ENCODE data around the gene LYSMD3.

The LYSMD3 gene

DNA sequence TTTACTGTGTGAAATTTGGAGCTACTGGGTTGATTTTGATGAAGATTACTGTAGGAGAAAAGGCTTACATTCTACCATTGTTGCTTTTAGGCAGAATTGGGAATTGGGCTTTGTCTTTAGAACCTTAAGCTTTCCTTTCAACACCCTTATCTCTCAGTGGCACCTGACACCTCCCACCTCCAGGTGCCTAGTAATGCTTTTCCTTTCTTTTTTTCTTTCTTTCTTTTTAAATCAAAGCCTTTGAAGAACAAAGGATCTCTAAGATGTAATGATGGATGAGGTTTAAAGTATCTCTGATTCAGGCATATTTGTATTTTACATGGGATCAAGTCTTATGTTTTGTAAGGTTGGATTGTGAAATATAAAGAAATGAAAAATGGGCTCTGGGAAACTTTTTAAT is 26.3 kb upstream of the LYSMD3 start:
- Histone ChIP-seq H3K9me3 (ENCODE audit: control insufficient read depth, low read length) (no peaks in the 10 kb centered on the region), H3K9ac (no peak overlapping the region), H3K27me3 (ENCODE audit: control insufficient read depth, insufficient read depth, low read length) (no peaks in the 10 kb centered on the region), H3K36me3 (ENCODE audit: control insufficient read depth, insufficient read depth, low read length) (no peaks in the 10 kb centered on the region), H3K27ac (no peak overlapping the region), H3K79me2 (no peaks in the 10 kb centered on the region), H2AFZ (no peak overlapping the region), H3K4me1 (no peaks in the 10 kb centered on the region), H3K4me2 (ENCODE audit: low read length) (no peak overlapping the region), H3K4me3 (ENCODE audit: low read depth, low read length) (no peak overlapping the region)
- TF ChIP-seq, protein P1, sequence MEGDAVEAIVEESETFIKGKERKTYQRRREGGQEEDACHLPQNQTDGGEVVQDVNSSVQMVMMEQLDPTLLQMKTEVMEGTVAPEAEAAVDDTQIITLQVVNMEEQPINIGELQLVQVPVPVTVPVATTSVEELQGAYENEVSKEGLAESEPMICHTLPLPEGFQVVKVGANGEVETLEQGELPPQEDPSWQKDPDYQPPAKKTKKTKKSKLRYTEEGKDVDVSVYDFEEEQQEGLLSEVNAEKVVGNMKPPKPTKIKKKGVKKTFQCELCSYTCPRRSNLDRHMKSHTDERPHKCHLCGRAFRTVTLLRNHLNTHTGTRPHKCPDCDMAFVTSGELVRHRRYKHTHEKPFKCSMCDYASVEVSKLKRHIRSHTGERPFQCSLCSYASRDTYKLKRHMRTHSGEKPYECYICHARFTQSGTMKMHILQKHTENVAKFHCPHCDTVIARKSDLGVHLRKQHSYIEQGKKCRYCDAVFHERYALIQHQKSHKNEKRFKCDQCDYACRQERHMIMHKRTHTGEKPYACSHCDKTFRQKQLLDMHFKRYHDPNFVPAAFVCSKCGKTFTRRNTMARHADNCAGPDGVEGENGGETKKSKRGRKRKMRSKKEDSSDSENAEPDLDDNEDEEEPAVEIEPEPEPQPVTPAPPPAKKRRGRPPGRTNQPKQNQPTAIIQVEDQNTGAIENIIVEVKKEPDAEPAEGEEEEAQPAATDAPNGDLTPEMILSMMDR (IDR thresholded peaks at IDR 0.05) = no peak

DNA sequence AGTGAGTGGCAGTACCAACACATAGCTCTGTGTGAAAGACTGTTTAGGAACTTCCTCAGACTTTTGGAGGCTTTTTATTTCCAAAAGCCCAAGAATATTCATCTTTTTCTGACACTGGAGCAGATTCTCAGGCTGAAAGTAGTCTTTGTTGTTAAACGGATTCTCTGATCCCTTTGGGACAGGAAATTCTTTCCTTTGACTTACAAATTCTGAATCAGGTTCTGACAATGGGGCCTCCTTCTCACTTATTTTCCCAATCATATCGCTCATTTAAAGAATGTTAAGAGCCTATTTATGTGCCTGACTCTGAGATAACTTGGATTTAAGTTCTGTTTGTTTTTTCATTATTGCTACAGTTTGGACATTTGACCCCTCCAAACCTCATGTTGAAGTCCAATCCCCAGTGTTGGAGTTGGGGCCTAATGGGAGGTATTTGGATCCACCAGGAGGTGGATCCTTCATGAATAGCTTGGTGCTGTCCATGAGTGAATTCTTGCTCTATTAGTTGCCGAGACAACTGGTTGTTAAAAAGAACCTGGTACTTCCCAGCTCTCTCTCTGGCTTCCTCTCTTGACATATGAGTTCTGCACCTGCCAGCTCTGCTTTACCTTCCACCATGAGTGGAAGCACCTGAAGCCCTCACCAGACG is 25.1 kb upstream of the LYSMD3 start:
- H3K36me3 ChIP-seq (ENCODE audit: control insufficient read depth, insufficient read depth, low read length) = no peaks in the 10 kb centered on the region
- no peak overlapping the region for H3K4me3 ChIP-seq (ENCODE audit: low read depth, low read length)
- no peaks in the 10 kb centered on the region for H3K27me3 ChIP-seq (ENCODE audit: control insufficient read depth, insufficient read depth, low read length)
- H3K27ac ChIP-seq = no peak overlapping the region
- H3K4me1 ChIP-seq = no peaks in the 10 kb centered on the region
- H2AFZ ChIP-seq = no peak overlapping the region
- H3K9ac ChIP-seq = no peak overlapping the region
- H3K4me2 ChIP-seq (ENCODE audit: low read length) = no peak overlapping the region
- TF ChIP-seq, protein P1 (IDR thresholded peaks at IDR 0.05) = no peak
- H3K79me2 ChIP-seq = no peaks in the 10 kb centered on the region
- H3K9me3 ChIP-seq (ENCODE audit: control insufficient read depth, low read length) = no peaks in the 10 kb centered on the region

DNA sequence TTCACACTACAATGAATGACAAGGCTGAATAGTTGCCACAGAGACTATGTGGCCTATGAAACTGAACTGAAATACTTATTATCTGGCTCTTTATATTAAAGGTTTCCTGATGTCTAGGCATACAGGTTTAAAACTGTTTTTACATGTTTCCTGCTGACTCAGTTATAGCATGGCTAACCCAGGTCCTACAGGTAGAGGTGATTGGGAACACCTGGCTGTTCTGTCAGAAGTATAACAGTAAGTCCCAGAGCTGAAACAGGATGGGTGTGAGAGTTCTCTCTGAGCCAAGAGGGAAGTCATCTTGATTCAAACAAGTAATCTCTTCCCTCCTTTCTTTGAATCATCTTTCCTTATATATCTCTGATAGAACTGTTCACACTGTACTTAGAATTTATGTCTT is 24.3 kb upstream of the LYSMD3 start:
- TF ChIP-seq, protein P1 (IDR thresholded peaks at IDR 0.05) = no peak
- Histone ChIP-seq H3K79me2 (no peaks in the 10 kb centered on the region), H3K9ac (no peak overlapping the region), H3K27me3 (ENCODE audit: control insufficient read depth, insufficient read depth, low read length) (no peaks in the 10 kb centered on the region), H2AFZ (no peak overlapping the region), H3K36me3 (ENCODE audit: control insufficient read depth, insufficient read depth, low read length) (no peaks in the 10 kb centered on the region), H3K4me2 (ENCODE audit: low read length) (no peak overlapping the region), H3K4me3 (ENCODE audit: low read depth, low read length) (no peak overlapping the region), H3K9me3 (ENCODE audit: control insufficient read depth, low read length) (no peaks in the 10 kb centered on the region), H3K4me1 (no peaks in the 10 kb centered on the region), H3K27ac (no peak overlapping the region)

DNA sequence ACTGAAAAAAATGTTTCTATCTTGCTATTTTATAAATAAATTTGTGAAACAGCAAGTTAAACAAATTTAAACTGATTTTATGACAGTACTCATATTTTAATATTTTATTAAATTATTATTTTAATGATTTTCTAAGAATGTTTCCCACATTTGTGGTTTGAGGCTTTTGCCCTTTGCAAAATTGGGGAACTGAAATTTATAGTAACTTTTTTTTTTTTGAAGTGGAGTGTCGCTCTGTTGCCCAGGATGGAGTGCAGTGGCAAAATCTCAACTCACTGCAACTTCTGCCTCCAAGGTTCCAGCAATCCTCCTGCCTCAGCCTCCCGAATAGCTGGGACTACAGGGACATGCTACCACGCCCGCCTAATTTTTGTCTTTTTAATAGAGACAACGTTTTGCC is 22.0 kb upstream of the LYSMD3 start:
- TF ChIP-seq, protein P1 (IDR thresholded peaks at IDR 0.05) = no peak
- no peaks in the 10 kb centered on the region for H3K27me3 ChIP-seq (ENCODE audit: control insufficient read depth, insufficient read depth, low read length)
- H2AFZ ChIP-seq = no peak overlapping the region

DNA sequence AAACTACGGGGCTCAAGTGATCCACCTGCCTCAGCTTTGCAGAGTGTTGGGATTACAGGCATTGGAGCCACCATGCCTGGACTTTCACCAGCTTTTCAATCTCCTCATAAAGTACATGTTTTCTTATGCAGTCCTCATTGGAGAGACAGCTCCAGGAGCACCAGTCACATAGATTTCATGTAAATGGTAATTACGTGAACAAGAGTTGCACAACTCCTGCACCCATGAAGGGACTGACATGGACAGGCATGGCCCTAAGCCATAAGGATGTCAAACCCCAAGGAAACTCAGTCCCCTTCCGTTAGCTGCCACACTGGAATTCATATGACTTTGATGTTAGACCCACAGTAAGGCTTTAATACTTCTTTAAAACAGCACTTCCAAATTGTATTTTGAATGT is 21.6 kb upstream of the LYSMD3 start:
- H3K9ac ChIP-seq = no peak overlapping the region
- H3K27me3 ChIP-seq (ENCODE audit: control insufficient read depth, insufficient read depth, low read length) = no peaks in the 10 kb centered on the region
- TF ChIP-seq, protein P1 (IDR thresholded peaks at IDR 0.05) = no peak
- H3K36me3 ChIP-seq (ENCODE audit: control insufficient read depth, insufficient read depth, low read length) = no peaks in the 10 kb centered on the region
- no peaks in the 10 kb centered on the region for H3K4me1 ChIP-seq
- no peak overlapping the region for H3K4me2 ChIP-seq (ENCODE audit: low read length)
- no peak overlapping the region for H3K27ac ChIP-seq
- H3K79me2 ChIP-seq = no peaks in the 10 kb centered on the region
- H3K4me3 ChIP-seq (ENCODE audit: low read depth, low read length) = no peak overlapping the region
- H2AFZ ChIP-seq = no peak overlapping the region
- no peaks in the 10 kb centered on the region for H3K9me3 ChIP-seq (ENCODE audit: control insufficient read depth, low read length)

More for the DNA sequence above, 22.0 kb upstream of the LYSMD3 start:
- Histone ChIP-seq H3K9me3 (ENCODE audit: control insufficient read depth, low read length) (no peaks in the 10 kb centered on the region), H3K79me2 (no peaks in the 10 kb centered on the region), H3K27ac (no peak overlapping the region), H3K36me3 (ENCODE audit: control insufficient read depth, insufficient read depth, low read length) (no peaks in the 10 kb centered on the region), H3K4me1 (no peaks in the 10 kb centered on the region), H3K9ac (no peak overlapping the region), H3K4me3 (ENCODE audit: low read depth, low read length) (no peak overlapping the region), H3K4me2 (ENCODE audit: low read length) (no peak overlapping the region)
